ENCODE results near the gene PLAAT5. TPM values are rescaled to one million over a fixed set of nuclear protein-coding genes. Genes with fewer than 3 reads are reported as not detected.

Gene PLAAT5
- total RNA-seq, 6 experiments from 2014 or later, result not detected

- 40% methylated on average over 1 of the region's 1 CpG for WGBS (ENCODE audit: insufficient coverage, low coverage, low lambda C conversion rate, missing lambda C conversion rate)
- Histone ChIP-seq H3K27me3 (no peaks in the 10 kb centered on the region), H3K4me1 (peaks cover 0 to 35% (median 7%) of the 10 kb centered on the region in 4 donors), H3K4me3 (no peak overlapping the region), H3K36me3 (no peaks in the 10 kb centered on the region), H3K9me3 (no peaks in the 10 kb centered on the region), H3K27ac (no peak overlapping the region)
- DNase-seq (no peak), ATAC-seq (no peak)
- TF ChIP-seq POLR2A (IDR thresholded peaks at IDR 0.05) (no peak), CTCF (IDR thresholded peaks at IDR 0.05) (no peak)
- intact Hi-C loops (cut with DNase I), result no loop called here
These were observed 10.3 kb upstream of the PLAAT5 start for GRCh38 chr11:63501236-63501635.

GRCh38 chr11:63499874-63500273 is 8.9 kb upstream of the PLAAT5 start:
- H3K4me3 ChIP-seq, result no peak overlapping the region
- no peak for TF ChIP-seq CTCF (IDR thresholded peaks at IDR 0.05)
- no peak for TF ChIP-seq POLR2A (IDR thresholded peaks at IDR 0.05)
- DNase-seq (no peak), ATAC-seq (no peak)
- H3K4me1 ChIP-seq, result peaks cover 0 to 28% (median 4%) of the 10 kb centered on the region in 4 donors
- H3K9me3 ChIP-seq, result no peaks in the 10 kb centered on the region
- H3K36me3 ChIP-seq, result no peaks in the 10 kb centered on the region
- 82% methylated on average over 4 of the region's 4 CpGs for WGBS (ENCODE audit: insufficient coverage, low coverage, low lambda C conversion rate, missing lambda C conversion rate)
- no peak overlapping the region for H3K27ac ChIP-seq
- intact Hi-C loops (cut with DNase I), result no loop called here
- no peaks in the 10 kb centered on the region for H3K27me3 ChIP-seq

GRCh38 chr11:63494975-63495374 is 4.0 kb upstream of the PLAAT5 start:
- H3K27me3 ChIP-seq, result no peaks in the 10 kb centered on the region
- ATAC-seq, result peak; percentile 78 to 86 (median 82)
- peak in 1 of 3 donors; percentile 73 for DNase-seq
- H3K27ac ChIP-seq, result no peak overlapping the region
- no peaks in the 10 kb centered on the region for H3K9me3 ChIP-seq
- TF ChIP-seq POLR2A (IDR thresholded peaks at IDR 0.05) (no peak), CTCF (IDR thresholded peaks at IDR 0.05) (no peak)
- H3K4me3 ChIP-seq, result no peak overlapping the region
- intact Hi-C loops (cut with DNase I), result no loop called here
- no peaks in the 10 kb centered on the region for H3K36me3 ChIP-seq
- H3K4me1 ChIP-seq, result peaks cover 0 to 25% (median 8%) of the 10 kb centered on the region in 4 donors
- 36% methylated on average over 6 of the region's 6 CpGs for WGBS (ENCODE audit: insufficient coverage, low coverage, low lambda C conversion rate, missing lambda C conversion rate)

- Histone ChIP-seq H3K9me3 (no peaks in the 10 kb centered on the region), H3K27ac (no peak overlapping the region), H3K4me1 (peaks cover 0 to 25% (median 8%) of the 10 kb centered on the region in 4 donors), H3K27me3 (no peaks in the 10 kb centered on the region), H3K4me3 (no peak overlapping the region), H3K36me3 (no peaks in the 10 kb centered on the region)
- DNase-seq (no peak), ATAC-seq (no peak)
- TF ChIP-seq POLR2A (IDR thresholded peaks at IDR 0.05), result no peak
- no peak for TF ChIP-seq CTCF (IDR thresholded peaks at IDR 0.05)
- 100% methylated on average over 1 of the region's 1 CpG for WGBS (ENCODE audit: insufficient coverage, low coverage, low lambda C conversion rate, missing lambda C conversion rate)
- intact Hi-C loops (cut with DNase I), result no loop called here
These were observed 2.2 kb upstream of the PLAAT5 start for GRCh38 chr11:63493127-63493526.

- Histone ChIP-seq H3K27ac (no peak overlapping the region), H3K9me3 (no peaks in the 10 kb centered on the region), H3K4me1 (peaks cover 0 to 25% (median 8%) of the 10 kb centered on the region in 4 donors), H3K36me3 (no peaks in the 10 kb centered on the region), H3K4me3 (no peak overlapping the region), H3K27me3 (no peaks in the 10 kb centered on the region)
- intact Hi-C loops (cut with DNase I), result no loop called here
- TF ChIP-seq POLR2A (IDR thresholded peaks at IDR 0.05) (no peak), CTCF (IDR thresholded peaks at IDR 0.05) (no peak)
- 80% methylated on average over 1 of the region's 1 CpG for WGBS (ENCODE audit: insufficient coverage, low coverage, low lambda C conversion rate, missing lambda C conversion rate)
- no peak for DNase-seq
- no peak for ATAC-seq
These were observed 1.5 kb upstream of the PLAAT5 start for GRCh38 chr11:63492441-63492840.

All from right lobe of liver (tissue), 6 donors.